GM10847 (cell line): ENCODE results near the gene SLC2A6.

Source experiments
- POLR2A ChIP-seq: IDR thresholded peaks from 2 replicates; pipeline ENCODE4 v1.6.1; 2011; ENCODE audit not compliant: insufficient read length; ENCODE audit errors: extremely low read depth

Gene SLC2A6

GRCh38 chr9:133477992-133478850 lies 678 bp downstream of the SLC2A6 start:
- no peak for TF ChIP-seq POLR2A

- TF ChIP-seq POLR2A, result no peak
Measured at GRCh38 chr9:133477461-133477860, 1.4 kb downstream of the SLC2A6 start.

DNA sequence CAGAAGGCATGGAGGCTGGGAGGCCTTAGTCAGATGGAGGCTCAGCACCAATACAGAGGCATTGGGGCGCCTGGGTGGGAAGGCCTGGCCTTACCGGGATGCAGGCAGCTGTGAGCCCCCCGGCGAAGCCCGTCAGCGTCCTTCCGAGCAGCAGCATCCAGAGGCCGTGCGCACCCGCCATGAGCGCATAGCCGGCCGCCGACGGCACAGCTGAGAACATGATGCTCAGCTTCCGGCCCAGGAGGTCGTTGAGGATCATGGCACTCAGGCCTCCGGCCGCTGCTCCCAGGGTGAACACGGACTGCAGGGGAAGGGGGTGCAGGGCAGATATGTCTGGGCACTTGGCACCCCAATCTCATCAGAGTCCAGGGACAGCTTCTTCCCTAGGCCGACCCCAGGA lies 2.0 kb downstream of the SLC2A6 start:
- TF ChIP-seq POLR2A, result no peak

- no peak for TF ChIP-seq POLR2A
Measured at GRCh38 chr9:133476036-133476931, 2.6 kb downstream of the SLC2A6 start.

GRCh38 chr9:133475292-133476012 lies 3.4 kb downstream of the SLC2A6 start:
- no peak for TF ChIP-seq POLR2A

- TF ChIP-seq POLR2A, result no peak
Measured at GRCh38 chr9:133474853-133475252, 4.0 kb downstream of the SLC2A6 start.

GRCh38 chr9:133474215-133474614 lies 4.7 kb downstream of the SLC2A6 start:
- TF ChIP-seq POLR2A, result no peak

DNA sequence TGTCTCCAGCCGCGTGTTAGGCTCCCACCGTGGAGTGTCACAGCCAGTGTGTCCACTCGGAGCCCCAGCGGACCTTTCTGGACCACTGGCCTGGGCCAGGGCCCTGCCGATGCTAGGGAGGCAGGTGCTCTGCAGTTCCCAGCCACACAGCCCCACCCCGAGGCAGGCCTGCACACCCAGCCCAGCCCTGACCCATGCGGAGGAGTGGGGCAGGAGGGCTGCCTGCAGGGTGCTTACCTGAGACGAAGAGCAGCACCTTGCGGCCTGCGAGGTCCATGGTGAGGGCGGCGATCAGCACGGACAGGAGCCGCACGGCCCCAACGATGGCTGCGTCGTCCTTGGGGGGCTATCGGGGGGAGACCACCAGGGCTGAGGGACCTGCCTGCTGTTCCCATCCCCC lies 5.2 kb downstream of the SLC2A6 start:
- no peak for TF ChIP-seq POLR2A

DNA sequence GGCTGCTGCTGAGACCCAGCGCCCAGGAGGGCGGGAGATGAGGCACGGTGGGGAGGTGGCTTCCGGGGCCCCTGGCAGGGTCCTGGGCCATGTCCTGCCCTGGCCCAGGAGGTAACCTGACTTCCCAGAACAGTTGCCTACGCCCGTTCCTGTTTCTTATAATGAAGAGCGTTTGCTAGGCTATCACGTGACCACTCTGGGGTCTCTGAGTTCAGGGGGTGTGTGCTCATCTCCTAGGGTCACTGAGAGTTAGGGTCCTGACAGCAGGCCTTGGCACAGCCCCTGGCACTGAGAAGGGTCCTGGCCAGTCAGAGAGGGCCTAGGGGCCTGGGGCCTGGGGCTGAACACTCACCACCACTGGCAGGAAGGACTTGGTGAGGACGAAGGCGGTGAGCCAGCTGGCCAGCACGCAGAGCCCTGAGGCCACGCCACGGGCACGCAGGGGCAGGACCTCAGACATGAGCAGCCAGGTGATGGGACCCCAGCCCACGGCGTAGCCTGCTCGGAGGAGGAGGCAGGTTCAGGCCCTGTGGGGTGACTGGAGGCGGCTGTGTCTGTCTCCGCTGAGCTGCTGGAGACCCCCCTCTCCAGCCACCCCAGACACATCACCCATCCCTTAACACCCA lies 6.0 kb downstream of the SLC2A6 start:
- no peak for TF ChIP-seq POLR2A

DNA sequence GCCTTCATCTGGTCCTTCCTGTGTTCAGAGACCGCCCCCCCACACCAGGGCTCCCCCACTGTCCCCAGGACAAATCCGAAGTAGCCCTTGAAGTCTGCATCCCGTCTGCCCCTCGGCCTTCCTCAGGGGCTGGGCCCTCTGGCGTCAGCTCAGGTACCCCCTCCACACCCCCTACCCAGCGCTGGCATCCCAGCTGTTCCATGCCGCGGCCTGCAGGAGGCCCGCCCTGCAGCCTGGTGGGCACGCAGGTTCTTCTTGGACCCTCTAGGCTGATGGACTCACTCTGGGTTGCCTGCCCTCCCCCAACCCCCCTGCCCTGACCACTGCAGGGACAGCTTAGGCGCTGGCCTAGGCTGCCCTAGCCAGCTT lies 6.6 kb downstream of the SLC2A6 start:
- TF ChIP-seq POLR2A, result no peak

DNA sequence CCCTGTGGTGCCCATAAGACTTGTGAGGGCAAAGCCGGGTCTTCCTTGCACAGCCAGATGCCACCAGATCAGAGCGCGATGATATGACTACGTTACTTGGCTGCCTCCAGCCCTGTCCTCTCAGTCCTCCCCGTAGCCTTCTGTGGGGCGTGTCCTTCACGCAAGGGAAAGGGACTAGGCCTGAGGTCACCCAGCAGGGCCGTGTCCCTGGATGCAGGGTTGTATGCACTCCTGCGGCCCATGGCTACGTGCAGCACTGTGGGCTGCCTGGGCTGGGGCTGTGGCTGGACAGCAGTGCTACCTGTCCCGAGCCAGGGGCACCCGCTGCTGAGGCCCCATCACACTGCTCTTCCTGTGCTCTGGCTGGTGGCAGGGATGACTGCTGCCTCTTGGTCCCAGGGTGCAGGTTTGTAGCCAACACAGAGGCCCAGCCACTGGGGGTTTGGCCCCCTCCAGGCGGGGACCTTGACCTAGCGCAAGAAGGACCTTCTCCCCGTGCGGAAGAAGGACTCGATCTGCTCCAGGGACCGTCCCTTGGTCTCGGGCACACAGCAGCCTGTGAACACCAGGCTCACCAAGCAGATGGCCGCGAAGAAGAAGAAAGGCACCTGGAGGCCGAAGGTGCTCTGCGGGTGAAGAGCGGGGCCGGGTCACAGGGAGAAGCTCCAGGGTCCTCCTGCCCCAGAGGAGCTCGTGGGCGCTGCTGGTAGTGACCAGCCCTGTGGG lies 7.2 kb downstream of the SLC2A6 start:
- TF ChIP-seq POLR2A, result no peak

GRCh38 chr9:133470988-133471387 lies 7.9 kb downstream of the SLC2A6 start:
- TF ChIP-seq POLR2A, result peak; percentile 0

- peak; percentile 4 for TF ChIP-seq POLR2A
Measured at GRCh38 chr9:133470427-133470924, 8.4 kb downstream of the SLC2A6 start.

GRCh38 chr9:133468777-133469421 lies 10.0 kb downstream of the SLC2A6 start:
- TF ChIP-seq POLR2A, result no peak
